ENCODE measurements around the gene PPCS. TPM values are rescaled to one million over a fixed set of nuclear protein-coding genes. Genes with fewer than 3 reads are reported as not detected.
"Not testable (repeated sequence)": the region's sequence is repeated elsewhere in the genome, so short reads cannot be mapped to it uniquely, and the experiment has no call there.

The PPCS gene
- polyA plus RNA-seq, 1 donor from 2014 or later, result 85.1 TPM

DNA sequence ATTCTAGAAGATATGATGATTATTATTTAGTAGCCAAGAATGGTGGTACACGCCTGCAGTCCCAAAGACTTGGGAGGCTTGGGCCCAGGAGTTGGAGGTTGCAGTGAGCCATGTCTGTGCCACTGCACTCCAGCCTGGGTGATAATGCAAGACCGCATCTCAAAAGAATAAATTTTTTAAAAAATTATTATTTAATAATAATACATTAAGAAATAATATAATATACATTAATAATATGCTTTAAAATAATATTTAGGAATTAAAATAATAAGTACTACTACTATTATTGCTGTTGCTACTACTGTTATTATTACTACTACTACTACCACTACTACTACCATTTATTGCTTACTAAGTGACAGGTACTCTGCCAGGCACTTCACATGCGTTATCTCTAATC is 33.9 kb downstream of the PPCS start (continued):
- TF ChIP-seq EP300 (conservative IDR thresholded peaks at IDR 0.05; ENCODE audit: poor library complexity, severe bottlenecking), result no peak

DNA sequence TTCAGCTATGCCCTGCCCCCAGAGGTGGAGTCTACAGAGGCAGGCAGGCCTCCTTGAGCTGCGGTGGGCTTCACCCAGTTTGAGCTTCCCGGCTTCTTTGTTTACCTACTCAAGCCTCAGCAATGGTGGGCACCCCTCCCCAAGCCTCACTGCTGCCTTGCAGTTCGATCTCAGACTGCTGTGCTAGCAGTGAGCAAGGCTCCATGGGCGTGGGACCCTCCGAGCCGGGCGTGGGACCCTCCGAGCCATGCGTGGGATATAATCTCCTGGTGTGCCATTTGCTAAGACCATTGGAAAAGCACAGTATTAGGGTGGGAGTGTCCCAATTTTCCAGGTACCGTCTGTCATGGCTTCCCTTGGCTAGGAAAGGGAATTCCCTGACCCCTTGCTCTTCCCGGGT is 45.7 kb downstream of the PPCS start:
- not testable (repeated sequence) for H3K27me3 ChIP-seq (ENCODE audit: insufficient read depth, low read depth, low read length); H3K9me2 ChIP-seq (ENCODE audit: insufficient read depth, low read length); H3K9me3 ChIP-seq (ENCODE audit: low read length); H3F3A ChIP-seq (ENCODE audit: insufficient read depth, low read length, poor library complexity, severe bottlenecking); H3K9ac ChIP-seq (ENCODE audit: low read length); H4K20me1 ChIP-seq (ENCODE audit: insufficient read depth); H3K4me3 ChIP-seq (ENCODE audit: low read length); H3K27ac ChIP-seq (ENCODE audit: low read length); H3K4me2 ChIP-seq (ENCODE audit: low read length); H3K79me2 ChIP-seq (replicated peaks; ENCODE audit: insufficient read depth, low read length); H2AFZ ChIP-seq (ENCODE audit: low read depth, low read length)
- H3K36me3 ChIP-seq (ENCODE audit: insufficient read depth, low read length), result peaks cover 11% of the 10 kb centered on the region

DNA sequence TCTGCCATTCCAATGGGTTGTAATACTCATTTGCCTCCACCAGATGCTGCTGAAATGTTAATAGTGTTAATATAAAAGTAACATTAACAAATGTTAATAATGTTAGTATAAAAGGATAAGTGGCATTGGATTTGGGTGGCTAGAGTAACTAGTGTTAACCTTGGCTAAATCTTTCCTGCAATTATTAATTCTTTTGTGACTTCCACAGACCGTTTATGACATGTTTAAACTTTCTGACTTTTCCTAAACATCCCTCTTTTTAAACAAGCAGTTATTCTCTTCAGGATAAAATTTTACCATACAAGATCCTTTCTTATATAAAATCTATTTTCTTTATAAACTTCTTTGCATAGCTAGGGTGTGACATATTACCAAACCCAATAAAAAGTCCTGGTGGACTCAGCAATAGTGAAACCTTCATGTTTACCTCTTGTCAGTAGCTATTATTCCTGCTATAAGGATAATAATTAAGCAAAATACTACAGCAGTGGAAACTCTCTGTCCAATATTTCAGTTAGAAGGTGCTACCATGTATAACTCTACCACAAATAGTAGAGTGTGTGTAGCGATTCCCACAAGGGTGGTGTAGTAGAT is 48.3 kb downstream of the PPCS start:
- Histone ChIP-seq H3F3A (ENCODE audit: insufficient read depth, low read length, poor library complexity, severe bottlenecking) (no peaks in the 10 kb centered on the region), H2AFZ (ENCODE audit: low read depth, low read length) (no peak overlapping the region), H3K27me3 (ENCODE audit: insufficient read depth, low read depth, low read length) (no peaks in the 10 kb centered on the region), H3K9ac (ENCODE audit: low read length) (no peak overlapping the region), H3K9me2 (ENCODE audit: insufficient read depth, low read length) (no peaks in the 10 kb centered on the region), H3K4me2 (ENCODE audit: low read length) (no peak overlapping the region), H3K9me3 (ENCODE audit: low read length) (peaks cover 11% of the 10 kb centered on the region), H4K20me1 (ENCODE audit: insufficient read depth) (no peaks in the 10 kb centered on the region), H3K36me3 (ENCODE audit: insufficient read depth, low read length) (no peaks in the 10 kb centered on the region), H3K4me3 (ENCODE audit: low read length) (no peak overlapping the region), H3K27ac (ENCODE audit: low read length) (no peak overlapping the region), H3K79me2 (replicated peaks; ENCODE audit: insufficient read depth, low read length) (no peaks in the 10 kb centered on the region)
- TF ChIP-seq, protein P1, sequence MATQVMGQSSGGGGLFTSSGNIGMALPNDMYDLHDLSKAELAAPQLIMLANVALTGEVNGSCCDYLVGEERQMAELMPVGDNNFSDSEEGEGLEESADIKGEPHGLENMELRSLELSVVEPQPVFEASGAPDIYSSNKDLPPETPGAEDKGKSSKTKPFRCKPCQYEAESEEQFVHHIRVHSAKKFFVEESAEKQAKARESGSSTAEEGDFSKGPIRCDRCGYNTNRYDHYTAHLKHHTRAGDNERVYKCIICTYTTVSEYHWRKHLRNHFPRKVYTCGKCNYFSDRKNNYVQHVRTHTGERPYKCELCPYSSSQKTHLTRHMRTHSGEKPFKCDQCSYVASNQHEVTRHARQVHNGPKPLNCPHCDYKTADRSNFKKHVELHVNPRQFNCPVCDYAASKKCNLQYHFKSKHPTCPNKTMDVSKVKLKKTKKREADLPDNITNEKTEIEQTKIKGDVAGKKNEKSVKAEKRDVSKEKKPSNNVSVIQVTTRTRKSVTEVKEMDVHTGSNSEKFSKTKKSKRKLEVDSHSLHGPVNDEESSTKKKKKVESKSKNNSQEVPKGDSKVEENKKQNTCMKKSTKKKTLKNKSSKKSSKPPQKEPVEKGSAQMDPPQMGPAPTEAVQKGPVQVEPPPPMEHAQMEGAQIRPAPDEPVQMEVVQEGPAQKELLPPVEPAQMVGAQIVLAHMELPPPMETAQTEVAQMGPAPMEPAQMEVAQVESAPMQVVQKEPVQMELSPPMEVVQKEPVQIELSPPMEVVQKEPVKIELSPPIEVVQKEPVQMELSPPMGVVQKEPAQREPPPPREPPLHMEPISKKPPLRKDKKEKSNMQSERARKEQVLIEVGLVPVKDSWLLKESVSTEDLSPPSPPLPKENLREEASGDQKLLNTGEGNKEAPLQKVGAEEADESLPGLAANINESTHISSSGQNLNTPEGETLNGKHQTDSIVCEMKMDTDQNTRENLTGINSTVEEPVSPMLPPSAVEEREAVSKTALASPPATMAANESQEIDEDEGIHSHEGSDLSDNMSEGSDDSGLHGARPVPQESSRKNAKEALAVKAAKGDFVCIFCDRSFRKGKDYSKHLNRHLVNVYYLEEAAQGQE (IDR thresholded peaks at IDR 0.05; ENCODE audit: borderline replicate concordance), result no peak
- TF ChIP-seq EZH2 (IDR thresholded peaks at IDR 0.05; ENCODE audit: borderline replicate concordance, insufficient read depth, low read length, poor library complexity, severe bottlenecking) (no peak), MXI1 (conservative IDR thresholded peaks at IDR 0.05; ENCODE audit: poor library complexity, severe bottlenecking) (no peak), SMC3 (conservative IDR thresholded peaks at IDR 0.05; ENCODE audit: poor library complexity) (no peak), RAD21 (conservative IDR thresholded peaks at IDR 0.05) (no peak), POLR2AphosphoS5 (IDR thresholded peaks at IDR 0.05) (no peak), EP300 (conservative IDR thresholded peaks at IDR 0.05; ENCODE audit: poor library complexity, severe bottlenecking) (no peak), TAF1 (IDR thresholded peaks at IDR 0.05; ENCODE audit: low read depth) (no peak)
- TF ChIP-seq, protein P2, sequence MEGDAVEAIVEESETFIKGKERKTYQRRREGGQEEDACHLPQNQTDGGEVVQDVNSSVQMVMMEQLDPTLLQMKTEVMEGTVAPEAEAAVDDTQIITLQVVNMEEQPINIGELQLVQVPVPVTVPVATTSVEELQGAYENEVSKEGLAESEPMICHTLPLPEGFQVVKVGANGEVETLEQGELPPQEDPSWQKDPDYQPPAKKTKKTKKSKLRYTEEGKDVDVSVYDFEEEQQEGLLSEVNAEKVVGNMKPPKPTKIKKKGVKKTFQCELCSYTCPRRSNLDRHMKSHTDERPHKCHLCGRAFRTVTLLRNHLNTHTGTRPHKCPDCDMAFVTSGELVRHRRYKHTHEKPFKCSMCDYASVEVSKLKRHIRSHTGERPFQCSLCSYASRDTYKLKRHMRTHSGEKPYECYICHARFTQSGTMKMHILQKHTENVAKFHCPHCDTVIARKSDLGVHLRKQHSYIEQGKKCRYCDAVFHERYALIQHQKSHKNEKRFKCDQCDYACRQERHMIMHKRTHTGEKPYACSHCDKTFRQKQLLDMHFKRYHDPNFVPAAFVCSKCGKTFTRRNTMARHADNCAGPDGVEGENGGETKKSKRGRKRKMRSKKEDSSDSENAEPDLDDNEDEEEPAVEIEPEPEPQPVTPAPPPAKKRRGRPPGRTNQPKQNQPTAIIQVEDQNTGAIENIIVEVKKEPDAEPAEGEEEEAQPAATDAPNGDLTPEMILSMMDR (IDR thresholded peaks at IDR 0.05; ENCODE audit: poor library complexity, severe bottlenecking), result no peak
